Activated CD4-positive, alpha-beta T cell treated with anti-CD3 and anti-CD28 coated beads for 24 hours (primary cell): ENCODE results near the gene PDE4D.

ENCODE experiments used
- DNase-seq, 2 donors: peaks; one replicate each; pipeline ENCODE4 v3.0.0-alpha.2; 2020; ENCODE audit warnings: low read depth in 2 of 2

PDE4D gene

DNA sequence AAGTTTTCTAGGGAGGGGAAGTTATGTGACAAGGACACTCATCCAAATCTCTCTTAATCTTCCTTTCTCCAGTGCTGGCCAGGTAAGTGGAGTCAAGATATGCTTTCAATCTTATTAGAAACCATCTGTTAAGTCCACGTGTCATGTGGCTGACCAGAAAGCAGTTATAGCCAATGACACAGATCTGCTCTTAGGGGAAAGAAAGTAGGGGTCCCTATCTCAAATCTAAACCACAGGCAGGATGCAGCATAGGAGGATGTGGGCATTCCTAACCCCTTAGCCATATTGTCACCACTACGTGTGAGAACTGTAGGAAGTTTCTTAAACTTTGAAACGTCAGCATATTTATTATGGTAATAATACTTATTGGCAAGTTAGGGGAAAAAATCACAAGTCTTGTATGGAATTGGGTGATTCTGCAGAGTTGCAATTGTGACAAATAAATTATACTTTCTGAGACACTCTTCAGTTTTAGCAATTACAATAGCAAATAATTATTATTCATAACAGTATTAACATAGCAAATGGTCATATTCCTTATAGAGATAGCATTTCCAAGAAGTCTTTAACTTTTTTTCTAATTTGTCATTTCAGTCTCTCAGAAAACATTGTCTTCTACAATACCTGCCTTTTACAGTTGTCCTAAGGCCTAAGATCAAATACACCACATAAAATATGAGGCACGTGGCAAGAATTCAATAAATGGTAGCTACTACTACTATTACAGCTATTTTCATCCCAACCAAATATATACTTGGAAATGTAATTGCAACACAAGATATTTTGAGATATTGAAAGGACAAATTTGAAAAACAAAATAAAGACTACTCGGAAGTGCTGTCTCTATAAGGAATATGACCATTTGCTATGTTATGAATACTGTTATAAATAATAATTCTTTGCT is 236.9 kb downstream of the PDE4D start:
- DNase-seq, result no peak

DNA sequence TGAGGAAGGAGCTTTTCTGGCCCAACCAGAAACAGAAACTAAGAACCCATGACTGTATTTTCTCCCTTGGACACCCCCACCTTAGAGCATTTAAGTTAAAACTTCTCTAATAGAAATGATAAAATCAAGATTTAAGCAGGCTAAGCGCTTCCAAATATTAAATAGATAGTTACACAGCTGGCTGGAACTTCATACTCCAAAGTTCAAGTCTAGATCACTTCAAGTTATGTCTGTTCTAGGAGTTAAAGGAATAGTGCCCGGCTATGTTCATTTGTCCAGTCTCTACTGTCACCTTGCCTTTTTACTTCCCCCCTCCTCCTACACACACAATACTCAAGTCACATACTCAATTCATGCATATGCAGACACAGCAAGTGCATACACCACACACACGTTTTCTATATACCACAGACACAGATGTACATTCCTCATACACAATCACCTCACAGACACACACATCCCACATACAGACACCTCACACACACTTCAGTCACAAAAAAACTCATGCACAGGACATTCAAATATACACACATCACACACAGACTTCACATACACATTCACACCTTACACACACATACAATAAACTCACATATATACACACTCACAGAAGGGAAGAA is 237.7 kb downstream of the PDE4D start:
- DNase-seq, result no peak

DNA sequence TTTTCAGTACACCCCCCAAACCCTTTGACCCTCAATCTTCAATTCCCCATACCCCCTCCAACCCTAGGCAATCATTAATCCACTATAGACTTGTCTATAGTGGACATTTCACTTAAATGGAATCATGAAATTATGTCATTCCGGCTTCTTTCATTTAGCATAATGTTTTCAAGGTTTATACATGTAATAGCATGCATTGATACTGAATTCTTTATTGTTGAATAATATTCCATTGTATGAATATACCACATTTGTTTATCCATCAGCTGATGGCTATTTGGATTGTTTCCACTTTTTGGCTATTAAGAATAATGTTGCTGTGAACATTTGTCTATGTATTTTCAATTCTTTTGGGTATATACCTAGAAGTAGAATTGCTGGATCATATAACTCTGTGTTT is 238.8 kb downstream of the PDE4D start:
- DNase-seq, result no peak

DNA sequence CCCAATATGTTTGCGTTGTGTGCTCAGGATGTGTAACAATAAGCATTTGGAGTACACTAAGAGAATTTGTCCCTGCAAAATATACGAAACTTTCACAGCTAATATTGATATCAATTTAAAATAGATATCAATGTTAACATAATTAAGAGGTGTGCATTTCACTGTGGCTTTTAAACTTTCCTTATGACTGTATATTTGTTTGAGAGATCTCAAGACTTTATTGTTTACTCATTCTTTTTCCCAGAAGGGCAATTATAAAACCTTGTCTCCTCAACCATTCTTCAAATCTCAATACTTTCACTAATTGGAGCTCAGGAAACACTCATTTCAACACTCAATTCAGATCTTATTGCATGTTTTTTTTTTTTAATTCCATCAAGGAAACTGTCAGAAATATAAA is 241.1 kb downstream of the PDE4D start:
- DNase-seq, result no peak

DNA sequence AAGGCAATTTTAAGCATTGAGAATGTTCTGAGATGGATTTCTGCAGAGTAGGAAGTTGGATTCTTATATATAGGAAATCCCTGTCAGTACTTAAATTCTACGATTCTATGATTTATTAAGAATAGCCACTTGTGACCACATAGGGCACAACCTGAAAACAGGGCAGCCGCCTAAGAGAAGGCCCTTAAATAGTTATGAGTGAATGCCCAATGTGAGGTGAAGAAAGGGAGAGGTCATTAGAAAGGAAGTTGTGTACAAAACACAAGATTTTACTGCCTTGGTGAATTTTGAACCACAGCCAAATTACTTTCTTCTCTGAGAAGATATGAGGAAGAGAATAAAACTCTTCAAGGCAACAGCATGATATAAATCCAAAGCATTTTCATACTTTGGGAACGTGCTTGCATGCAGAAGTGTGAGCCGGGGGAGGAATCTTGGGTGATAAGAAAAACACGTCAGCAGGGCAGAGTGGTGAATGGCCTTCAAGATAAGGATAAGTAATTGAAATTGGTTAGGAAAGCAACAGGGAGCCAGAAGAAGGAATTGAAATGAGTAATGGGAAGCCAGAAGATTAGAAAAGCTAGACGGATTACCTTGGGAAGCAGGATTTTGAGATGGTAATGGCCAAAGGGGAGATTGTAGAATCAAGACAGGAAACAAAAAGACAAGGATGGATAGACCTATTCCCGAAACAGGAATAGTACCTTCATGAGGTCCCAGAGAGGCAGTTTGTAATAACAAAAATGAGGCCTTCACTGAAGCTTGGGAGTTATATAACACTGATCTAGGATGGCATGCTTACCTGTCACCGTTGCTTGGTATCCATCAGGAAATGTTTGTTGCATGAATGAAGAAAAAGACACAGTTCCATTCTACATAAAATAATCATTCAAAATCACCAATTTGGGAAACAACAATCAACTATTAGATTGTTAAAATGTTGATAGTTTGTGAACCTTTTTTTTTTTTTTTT is 244.3 kb downstream of the PDE4D start:
- no peak for DNase-seq

DNA sequence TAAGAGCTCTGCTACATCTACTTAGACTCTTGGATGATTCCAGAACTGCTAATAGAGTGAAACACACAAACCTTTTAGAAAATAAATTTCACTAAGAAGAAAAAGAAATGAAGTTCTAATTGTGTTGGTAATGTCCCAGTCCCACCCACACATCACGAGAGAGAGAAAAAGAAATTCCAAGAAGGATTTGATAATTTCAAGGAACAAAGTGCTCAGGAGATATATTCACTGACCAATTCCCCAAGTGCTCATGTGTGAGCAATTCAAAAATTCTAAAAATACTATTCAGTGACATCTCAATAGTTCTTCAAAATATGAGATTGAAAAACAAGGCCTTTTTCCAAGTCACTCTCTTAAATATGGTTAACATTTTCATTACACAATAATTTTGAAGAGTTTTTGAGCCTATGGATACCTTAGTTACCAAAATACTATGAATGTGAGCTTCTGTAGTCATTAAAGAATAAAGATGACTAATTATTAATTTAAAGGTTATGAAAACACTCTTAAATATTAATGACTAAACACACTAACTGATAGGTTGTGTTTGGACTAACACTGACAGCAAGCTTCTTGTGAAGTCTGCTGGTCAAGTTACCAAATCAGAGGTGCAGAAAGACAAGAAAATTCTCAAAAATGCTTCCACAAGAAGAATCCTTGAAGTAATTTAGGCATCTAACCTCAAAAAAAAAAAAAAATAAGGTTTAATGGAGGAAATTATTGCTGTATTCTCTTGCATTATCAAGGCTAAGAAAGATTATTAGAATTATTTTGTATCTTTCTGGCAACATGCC is 245.3 kb downstream of the PDE4D start:
- no peak for DNase-seq

DNA sequence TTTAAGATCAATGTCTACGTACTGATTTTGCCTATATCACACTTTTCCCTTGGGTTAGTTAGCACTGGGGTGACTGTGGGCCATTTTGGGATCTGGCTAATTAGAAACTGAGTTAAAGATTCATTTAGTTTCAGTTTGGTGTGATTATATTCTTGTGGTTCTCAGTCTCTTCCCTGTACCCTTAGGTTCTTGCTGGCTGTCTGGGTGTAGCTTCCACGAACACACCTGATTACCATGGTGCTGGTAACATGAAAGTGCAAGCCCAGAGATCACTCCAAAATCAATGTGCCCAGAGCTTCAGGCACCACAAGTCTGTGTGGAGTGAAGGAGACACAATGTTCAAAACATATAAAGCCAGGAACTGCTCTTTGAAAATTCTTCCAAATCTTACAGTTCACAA is 248.1 kb downstream of the PDE4D start:
- DNase-seq, result no peak

DNA sequence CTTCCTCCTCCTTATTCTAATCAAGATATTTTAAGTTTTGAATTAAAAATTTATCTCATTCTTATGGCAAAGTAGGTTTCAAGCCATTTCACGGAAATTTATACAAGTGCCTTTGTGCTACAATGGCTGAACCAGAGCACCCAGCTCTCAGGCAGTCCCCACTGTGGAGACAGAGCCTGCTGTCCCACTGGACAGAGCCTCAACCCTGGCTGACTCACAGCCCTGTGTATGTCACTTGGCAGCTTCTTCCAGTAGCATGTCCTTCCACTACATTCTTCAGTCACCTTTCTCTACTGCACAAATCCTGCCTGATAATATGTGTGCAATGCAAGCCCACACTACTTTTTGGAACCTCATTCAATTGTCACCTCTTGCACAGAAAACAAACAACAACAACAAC is 253.1 kb downstream of the PDE4D start:
- DNase-seq, result no peak

DNA sequence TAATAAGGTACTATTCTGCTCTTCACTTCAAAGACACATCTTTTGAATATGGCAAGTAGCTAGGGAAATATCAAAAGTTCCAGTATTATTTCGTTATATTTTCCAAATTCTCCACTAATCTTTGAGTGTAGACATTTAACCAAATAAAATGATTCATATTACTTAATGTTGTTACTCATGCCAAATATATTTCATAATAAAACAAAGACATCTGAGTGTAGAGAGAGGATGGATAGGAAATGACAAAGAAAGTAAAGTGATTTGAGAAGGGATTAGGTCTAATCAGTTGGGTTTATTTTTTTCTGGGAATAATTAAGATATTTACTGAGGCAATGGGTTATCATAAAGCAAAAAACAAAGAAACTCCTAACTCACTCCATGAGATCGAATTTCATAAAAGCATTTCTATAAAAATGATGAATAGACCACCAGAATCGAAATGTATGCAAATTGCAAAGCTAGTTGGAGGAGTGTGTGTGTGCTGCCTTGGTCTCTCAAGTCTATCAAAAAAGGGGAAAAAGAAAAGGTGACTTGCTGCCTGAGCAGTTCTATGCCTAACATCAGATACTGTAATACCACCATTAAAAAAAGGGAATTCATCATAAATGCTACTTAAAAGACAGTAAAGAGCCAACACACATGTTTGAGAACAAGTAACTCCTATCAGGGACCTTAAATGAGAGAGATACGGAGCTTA is 255.5 kb downstream of the PDE4D start:
- no peak for DNase-seq

DNA sequence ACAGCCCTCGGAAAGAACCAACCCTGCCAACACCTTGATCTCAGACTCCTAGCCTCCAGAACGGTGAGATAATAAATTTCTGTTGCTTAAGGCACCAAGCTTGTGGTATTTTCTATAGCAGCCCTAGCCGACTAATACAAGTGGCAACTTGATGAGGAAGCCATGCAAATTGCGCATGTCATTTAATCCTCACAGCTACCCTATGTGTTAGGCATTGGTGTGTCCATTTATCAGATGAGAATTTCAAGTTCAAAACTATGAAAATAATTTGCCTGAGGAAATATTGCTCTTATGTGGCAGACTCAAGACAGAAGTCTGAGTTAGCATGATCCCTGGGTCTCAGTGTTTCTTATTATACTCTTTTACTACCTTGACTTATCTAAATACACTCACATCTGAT is 264.0 kb downstream of the PDE4D start:
- no peak for DNase-seq

DNA sequence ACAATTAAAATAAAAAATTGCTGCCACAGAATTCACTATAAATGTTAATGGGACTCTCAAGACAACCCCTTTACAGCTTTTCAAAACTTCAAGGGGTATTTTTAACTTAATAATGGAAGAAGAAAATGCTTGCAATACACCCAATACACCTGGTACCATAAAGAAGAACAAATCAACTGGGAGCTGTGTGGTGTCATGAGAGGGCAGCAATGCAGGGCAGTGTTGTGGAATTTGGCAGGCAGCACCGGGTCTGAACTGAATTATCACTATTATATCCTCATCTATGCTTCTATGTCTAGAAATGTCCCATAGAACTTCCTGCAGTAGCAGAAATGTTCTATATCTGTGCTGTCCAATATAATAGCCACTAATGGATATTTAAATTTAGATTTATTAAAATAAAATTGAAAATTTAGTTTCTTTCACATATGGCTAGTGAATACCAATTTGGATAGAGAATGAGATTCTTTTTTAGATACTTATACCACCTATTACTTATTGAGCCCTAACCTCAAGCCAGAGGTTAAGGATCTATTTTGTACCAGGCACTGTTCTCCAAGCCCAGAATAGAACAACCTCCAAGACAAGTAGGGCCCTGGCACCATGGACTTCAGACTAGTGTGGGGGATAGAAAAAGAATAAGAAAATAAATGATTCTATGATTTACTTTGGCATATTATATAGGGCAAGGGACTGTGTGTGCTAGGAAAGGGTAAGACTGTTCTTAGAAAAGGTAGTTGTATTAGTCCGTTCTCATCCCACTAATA is 265.3 kb downstream of the PDE4D start:
- DNase-seq, result no peak

DNA sequence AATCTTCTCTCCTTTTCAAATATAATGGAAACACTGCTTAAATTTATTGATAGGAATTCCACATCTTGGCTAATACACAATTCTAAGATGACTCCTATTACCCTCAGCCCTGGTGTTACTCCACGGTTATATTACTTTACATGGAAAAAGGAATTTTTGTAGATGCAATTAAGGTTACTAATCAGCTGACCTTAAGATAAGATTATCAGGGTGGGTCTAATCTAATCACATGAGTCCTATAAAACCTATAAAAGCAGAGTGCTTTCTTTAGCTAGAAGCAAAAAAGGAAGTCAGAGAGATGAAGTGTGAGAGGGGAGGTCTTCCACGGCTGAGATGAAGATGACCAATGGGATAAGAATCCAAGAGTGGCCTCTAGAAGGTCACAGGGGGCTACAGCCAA is 268.6 kb downstream of the PDE4D start:
- DNase-seq, result no peak

DNA sequence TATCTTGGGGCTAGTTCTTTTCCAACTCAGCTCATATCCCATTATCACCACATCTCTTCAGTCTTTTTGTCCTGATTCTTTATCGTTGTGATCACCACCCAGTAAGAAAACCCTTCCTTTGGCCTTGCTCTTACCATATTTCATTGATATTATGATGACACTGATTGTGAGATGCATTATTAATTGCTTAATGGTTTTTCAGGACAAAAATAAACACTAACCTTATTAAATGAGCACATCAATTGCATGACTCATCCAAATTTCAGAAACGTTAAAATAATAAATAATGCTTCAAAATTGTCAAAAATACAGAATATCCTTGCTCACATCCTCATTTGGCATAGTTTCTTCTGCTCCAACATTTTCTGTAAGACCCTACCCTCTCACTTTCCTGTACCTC is 270.7 kb downstream of the PDE4D start:
- DNase-seq, result no peak

DNA sequence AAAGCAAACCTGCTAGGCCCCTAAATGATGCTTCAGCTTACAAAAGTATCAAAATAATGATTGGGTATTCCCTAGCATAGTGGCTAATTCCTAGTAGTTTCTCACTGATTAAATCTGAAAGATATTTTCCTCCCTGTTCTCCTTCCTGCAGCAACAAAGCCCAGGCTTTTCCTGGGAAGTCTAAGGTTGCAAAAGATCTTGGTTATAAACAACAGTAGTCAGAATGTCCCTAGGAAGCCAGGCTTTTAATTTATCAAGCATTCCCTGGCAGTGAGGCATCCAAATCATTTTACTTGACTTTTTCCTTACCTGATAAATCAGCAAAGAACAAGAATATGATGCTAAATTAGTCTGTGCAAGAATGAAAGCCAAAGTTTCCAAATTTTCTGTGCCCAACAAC is 272.0 kb downstream of the PDE4D start:
- no peak for DNase-seq

DNA sequence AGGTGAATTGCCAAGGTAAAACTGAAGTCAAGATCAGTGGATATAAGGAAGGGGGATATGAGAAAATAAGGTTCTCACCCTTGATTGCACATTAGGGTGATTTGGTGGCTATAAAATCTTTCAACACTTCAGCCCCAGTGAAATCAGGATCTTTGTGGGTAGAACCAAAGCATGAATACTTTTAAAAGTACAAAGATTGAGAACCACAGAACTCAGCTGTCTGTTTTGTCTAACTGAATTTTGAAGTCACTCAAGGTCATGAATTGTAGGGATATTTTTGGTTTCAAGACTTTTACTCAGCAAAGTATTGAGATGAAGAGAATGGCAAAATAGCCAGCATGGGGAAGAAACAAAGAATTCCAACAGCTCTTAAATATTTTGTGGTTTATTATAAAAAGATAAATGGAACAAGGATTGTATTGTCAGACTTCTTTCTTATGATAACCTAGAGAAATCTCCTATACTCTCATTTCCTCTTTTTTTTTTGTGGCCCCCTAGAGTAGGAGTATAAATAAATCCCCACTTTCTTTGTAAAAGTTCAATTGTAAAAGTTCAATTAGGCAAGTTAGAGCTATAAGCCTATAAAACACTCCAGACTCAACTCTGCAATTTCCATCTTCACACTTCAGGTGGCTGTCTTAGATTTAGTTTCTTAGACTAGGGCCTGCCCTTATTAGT is 272.9 kb downstream of the PDE4D start:
- DNase-seq, result no peak

DNA sequence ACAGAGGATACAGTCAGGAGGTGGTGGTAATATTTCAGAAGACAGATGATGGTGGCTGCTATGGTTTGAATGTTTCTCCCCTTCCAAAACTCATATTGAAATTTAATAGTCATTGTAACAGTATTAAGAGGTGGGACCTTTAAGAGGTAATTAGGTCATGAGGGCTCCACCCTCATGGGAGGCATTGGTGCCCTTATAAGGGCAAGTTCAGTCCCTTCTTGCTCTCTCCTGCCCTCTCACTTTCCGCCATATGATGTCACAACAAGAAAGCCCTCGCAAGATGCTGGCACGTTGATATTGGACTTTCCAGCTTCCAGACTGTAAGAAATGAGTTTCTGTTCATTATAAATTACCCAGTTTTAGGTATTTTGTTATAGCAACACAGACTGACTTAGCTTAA is 274.9 kb downstream of the PDE4D start:
- no peak for DNase-seq

DNA sequence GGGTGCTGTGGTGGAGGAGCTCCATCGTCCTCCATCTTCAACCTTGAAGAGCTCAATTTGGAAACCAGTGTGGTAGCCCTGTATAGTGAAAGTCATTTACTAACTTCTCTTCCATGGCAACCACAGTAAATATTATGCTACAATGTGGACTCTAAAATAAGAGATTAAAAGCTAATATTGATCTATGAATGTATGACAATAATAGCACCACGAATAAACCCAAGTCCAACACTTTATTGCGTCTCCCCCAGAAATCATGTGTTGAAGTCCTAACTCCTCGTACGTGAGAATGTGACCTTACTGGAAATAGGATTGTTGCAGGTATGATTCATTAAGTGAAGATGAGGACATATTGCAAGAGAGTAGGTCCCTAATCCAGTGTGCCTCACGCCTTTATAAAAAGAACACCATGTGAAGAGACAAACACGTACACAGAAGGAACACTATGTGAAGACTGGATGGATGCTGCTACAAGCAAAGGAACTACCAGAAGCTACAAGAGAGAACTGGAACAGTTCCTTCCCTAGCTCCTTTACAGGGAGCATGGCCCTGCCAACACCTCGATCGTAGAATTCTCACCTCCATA is 276.2 kb downstream of the PDE4D start:
- DNase-seq, result no peak

DNA sequence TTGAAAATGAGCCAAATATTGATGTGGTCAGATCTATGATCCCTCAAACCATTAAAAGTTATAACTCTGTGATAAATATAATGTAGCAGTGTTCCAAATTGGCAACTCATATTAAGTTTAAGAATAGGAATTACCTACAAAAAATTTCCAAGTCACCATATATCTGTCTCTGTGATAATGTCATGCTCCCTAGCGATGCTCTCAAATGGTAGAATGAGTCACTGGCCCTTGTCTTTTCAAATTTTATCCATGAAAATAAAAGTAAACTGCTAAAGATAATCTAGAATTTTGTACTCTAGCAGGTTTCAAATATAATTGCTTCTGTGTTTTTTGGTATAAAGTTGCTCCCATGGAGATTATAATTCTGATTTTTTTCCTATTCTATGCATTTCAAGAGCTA is 277.1 kb downstream of the PDE4D start:
- DNase-seq, result no peak

DNA sequence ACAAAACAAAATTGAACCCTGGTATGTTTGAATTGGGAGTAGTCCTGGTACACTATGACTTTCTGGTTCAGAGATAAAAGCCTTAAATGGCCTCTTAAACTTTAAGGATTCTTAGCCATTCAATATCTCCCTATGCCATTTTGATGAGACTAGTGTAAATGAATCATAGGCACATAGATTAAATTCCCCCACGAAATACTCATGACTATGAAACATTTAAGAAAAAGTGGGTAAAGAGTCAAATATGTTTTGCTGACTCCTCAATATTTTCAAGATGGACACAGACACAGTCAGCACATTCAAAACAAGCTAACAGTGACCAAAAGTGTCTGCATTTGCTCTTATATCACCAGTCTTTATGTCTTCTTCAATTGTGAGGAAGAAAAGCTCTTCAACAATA is 278.3 kb downstream of the PDE4D start:
- DNase-seq, result no peak
